ENCODE data around the gene PCID2.

GRCh38 chr13:113172419-113172926 lies 36.0 kb downstream of the PCID2 start:
- TF ChIP-seq CTCF (IDR thresholded peaks at IDR 0.05; ENCODE audit: low read length), result no peak
- TF ChIP-seq EZH2phosphoT487 (IDR thresholded peaks at IDR 0.05; ENCODE audit: low read length), result no peak

Data from MM.1S (cell line).